ENCODE measurements around the gene HOXC10.

DNA sequence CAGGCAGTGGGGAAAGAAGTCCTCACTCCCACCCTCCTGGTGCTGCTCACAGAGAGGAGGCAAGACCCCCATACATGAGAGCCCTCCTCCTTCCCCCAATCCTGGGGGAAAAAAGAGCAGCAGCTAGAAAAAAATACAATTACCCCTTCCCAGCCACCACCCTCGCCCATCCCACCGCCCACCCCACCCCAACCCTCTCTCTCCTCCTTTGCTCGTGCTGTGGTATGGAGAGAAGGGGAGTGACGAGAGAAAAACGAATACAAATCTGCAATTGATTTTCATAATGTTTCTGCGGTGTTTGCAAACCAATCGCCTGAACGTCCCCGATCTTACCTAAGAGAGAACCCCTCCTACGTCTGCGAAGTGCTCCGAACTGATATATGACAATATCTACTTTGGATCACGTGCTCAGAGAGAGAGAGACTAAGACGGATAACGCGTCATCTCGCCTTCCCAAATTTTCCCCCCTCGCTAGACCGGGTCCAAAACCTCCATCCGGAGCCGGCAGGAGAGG lies 12.2 kb upstream of the HOXC10 start, which contains the start of gene HOXC11:
- TF ChIP-seq POLR2A (IDR thresholded peaks at IDR 0.05) (no peak), CTCF (IDR thresholded peaks at IDR 0.05) (no peak)
